A549 (cell line): Measurements from ENCODE around the gene PMAIP1. TPM values are rescaled to one million over a fixed set of nuclear protein-coding genes. Genes with fewer than 3 reads are reported as not detected.

Experiments used
- polyA plus RNA-seq, 4 experiments: library from polyadenylated mRNA; depleted of rRNA in 3 of 4; stranded (reverse); fragments of >200 nt; fragmentation: RNase III in 1 of 4; extraction: RNeasy Plus Mini Kit Qiagen cat#74134 plus additional on column Dnase treatment in 1 of 4; gene quantifications; 2 replicates in 3 of 4; 3 replicates in 1 of 4; pipeline ENCODE4 v1.2.3, GENCODE V29; 2011 to 2017

The PMAIP1 gene
- polyA plus RNA-seq, 2 of the 4 experiments (the other 2 are of a cell fraction) = 9.7 to 40.3 TPM

Other genes with a start within 250 kb of the PMAIP1 start
- 3.0 and 4.3 TPM in 2 replicates for gene CCBE1, start 202.6 kb upstream of the PMAIP1 start, polyA plus RNA-seq (2011; rRNA removed)
- 9.7 to 10.4 TPM (median 9.9 TPM) in 3 replicates for gene CCBE1, start 202.6 kb upstream of the PMAIP1 start, polyA plus RNA-seq (2017; fragmentation: RNase III; extraction: RNeasy Plus Mini Kit Qiagen cat#74134 plus additional on column Dnase treatment)